Psoas muscle (tissue), 8 donors: ENCODE measurements around the gene PLA2G4B. TPM values are rescaled to one million over a fixed set of nuclear protein-coding genes. Genes with fewer than 3 reads are reported as not detected.

Experiments
- ATAC-seq, 4 donors: fragments of 200-7000 bp; cut with Tn5 transposase; one replicate each; pipeline ENCODE4 v1.9.1; 2020; ENCODE audit warnings: moderate library complexity in 3 of 4, mild to moderate bottlenecking in 2 of 4
- DNase-seq, 2 donors: peaks; one replicate each; pipeline ENCODE4 v3.0.0-alpha.2; 2020
- H3K27ac ChIP-seq: fragments of 200-600 bp; one replicate; pipeline ENCODE4 v1.8.0; 2022
- H3K27me3 ChIP-seq, 3 donors: fragments of 200-600 bp in 1 of 3; one replicate each; pipeline versions ENCODE4 v1.6.1 to v1.8.0; 2013 to 2022; ENCODE audit warnings: low read length in 2 of 3, mild to moderate bottlenecking in 2 of 3, moderate library complexity in 1 of 3; ENCODE audit not compliant: insufficient read depth in 3 of 3
- H3K36me3 ChIP-seq, 2 donors: fragments of 200-600 bp in 1 of 2; one replicate each; pipeline versions ENCODE4 v1.6.1 to v1.8.0; 2013 to 2022; ENCODE audit warnings: low read depth in 1 of 2, mild to moderate bottlenecking in 1 of 2, moderate library complexity in 1 of 2; ENCODE audit not compliant: insufficient read depth in 1 of 2
- H3K4me1 ChIP-seq: fragments of 200-600 bp; one replicate; pipeline ENCODE4 v1.8.0; 2022
- H3K4me3 ChIP-seq: fragments of 200-600 bp; one replicate; pipeline ENCODE4 v1.8.0; 2022; ENCODE audit warnings: mild to moderate bottlenecking
- H3K9me3 ChIP-seq: fragments of 200-600 bp; one replicate; pipeline ENCODE4 v1.8.0; 2022
- WGBS, 3 donors: extraction: QIAGEN DNeasy Blood & Tissue Kit; methylation state at CpG; one replicate each; pipeline versions ENCODE4 v1.1.6 to v1.1.7; 2013; 5-methylcytosine and 5-hydroxymethylcytosine counted together
- intact Hi-C, 2 donors: fragments of 100-400 bp; cut with DNase I; formaldehyde crosslinking; loops; one replicate each; pipeline versions ENCODE4 v1.11.0 to v1.14.2; 2022
- polyA plus RNA-seq, 3 donors: library from polyadenylated mRNA; stranded (reverse); fragments of 200-250 nt; gene quantifications; one replicate each; pipeline ENCODE4 v1.2.3, GENCODE V29; 2013
- total RNA-seq, 4 donors: library from RNA; stranded (reverse); fragmentation: NEBNext Ultra II Directional in 2 of 4; extraction: Animal tissue kit (Norgen Biotek cat#: 25700) in 2 of 4; gene quantifications; one replicate each; pipeline versions ENCODE4 v1.2.1 to v1.2.4, GENCODE V29; 2021 to 2023
- TF ChIP-seq, protein P1 (sequence below): fragments of 200-600 bp; IDR thresholded peaks from one replicate; pipeline ENCODE4 v1.8.0; 2022; ENCODE audit warnings: antibody characterized with exemption
- donor health status: healthy with polysubstance abuse.
- donor health status: DM: no; HTN: no; CAD: no; lungs with moderate emphysema.
- donor health status: Bipolar disorder and iron deficiency.
- donor health status: healthy.
- donor health status: DM: yes; HTN: yes; CAD: no.
- donor health status: DM: no; HTN: no; CAD: no.
- donor health status: DM: no; HTN: no; CAD: no.
- donor health status: DM: yes; HTN: yes; CAD: no.

Gene PLA2G4B
- total and polyA plus RNA-seq, 7 donors = 1.1 to 4.3 (median 1.4) TPM

GRCh38 chr15:41857316-41857715 is 18.7 kb downstream of the PLA2G4B start:
- Histone ChIP-seq H3K27me3 (peaks cover 0 to 12% (median 4%) of the 10 kb centered on the region in 3 donors), H3K9me3 (no peaks in the 10 kb centered on the region), H3K27ac (no peak overlapping the region), H3K4me3 (no peak overlapping the region), H3K36me3 (no peaks in the 10 kb centered on the region), H3K4me1 (no peaks in the 10 kb centered on the region)
- no peak for ATAC-seq
- TF ChIP-seq, protein P1, sequence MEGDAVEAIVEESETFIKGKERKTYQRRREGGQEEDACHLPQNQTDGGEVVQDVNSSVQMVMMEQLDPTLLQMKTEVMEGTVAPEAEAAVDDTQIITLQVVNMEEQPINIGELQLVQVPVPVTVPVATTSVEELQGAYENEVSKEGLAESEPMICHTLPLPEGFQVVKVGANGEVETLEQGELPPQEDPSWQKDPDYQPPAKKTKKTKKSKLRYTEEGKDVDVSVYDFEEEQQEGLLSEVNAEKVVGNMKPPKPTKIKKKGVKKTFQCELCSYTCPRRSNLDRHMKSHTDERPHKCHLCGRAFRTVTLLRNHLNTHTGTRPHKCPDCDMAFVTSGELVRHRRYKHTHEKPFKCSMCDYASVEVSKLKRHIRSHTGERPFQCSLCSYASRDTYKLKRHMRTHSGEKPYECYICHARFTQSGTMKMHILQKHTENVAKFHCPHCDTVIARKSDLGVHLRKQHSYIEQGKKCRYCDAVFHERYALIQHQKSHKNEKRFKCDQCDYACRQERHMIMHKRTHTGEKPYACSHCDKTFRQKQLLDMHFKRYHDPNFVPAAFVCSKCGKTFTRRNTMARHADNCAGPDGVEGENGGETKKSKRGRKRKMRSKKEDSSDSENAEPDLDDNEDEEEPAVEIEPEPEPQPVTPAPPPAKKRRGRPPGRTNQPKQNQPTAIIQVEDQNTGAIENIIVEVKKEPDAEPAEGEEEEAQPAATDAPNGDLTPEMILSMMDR = no peak
- 89 to 94% (median 93%) methylated on average over 7 to 9 of the region's 9 CpGs for WGBS, 3 donors
- no peak for DNase-seq
- intact Hi-C loops = no loop called here

DNA sequence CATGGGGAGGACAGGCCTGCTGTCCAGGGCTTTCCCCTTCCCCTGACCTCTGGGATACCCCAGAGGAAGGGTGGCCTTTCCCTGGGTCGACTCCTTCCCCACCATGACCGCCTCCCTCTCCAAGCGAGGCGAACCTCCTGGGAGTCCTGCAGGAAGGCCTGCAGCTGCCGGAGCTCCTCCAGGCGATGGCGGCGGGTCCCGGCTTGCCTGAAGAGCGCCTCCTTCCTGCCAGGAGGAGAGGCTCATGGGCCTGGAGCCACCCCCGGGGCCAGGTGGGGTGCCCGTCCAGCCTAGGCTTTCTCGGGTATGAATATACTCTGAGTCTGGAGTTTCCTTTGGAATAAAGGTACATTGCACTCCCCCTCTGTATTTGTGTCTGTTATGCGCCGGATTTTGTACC is 20.1 kb downstream of the PLA2G4B start:
- ATAC-seq = no peak
- Histone ChIP-seq H3K27me3 (peaks cover 0 to 3% (median 2%) of the 10 kb centered on the region in 3 donors), H3K4me3 (no peak overlapping the region), H3K9me3 (no peaks in the 10 kb centered on the region), H3K27ac (no peak overlapping the region), H3K36me3 (no peaks in the 10 kb centered on the region), H3K4me1 (no peaks in the 10 kb centered on the region)
- DNase-seq = no peak
- intact Hi-C loops = no loop called here
- TF ChIP-seq, protein P1 = no peak
- WGBS, 3 donors = 72 to 86% (median 77%) methylated on average over 15 of the region's 15 CpGs

DNA sequence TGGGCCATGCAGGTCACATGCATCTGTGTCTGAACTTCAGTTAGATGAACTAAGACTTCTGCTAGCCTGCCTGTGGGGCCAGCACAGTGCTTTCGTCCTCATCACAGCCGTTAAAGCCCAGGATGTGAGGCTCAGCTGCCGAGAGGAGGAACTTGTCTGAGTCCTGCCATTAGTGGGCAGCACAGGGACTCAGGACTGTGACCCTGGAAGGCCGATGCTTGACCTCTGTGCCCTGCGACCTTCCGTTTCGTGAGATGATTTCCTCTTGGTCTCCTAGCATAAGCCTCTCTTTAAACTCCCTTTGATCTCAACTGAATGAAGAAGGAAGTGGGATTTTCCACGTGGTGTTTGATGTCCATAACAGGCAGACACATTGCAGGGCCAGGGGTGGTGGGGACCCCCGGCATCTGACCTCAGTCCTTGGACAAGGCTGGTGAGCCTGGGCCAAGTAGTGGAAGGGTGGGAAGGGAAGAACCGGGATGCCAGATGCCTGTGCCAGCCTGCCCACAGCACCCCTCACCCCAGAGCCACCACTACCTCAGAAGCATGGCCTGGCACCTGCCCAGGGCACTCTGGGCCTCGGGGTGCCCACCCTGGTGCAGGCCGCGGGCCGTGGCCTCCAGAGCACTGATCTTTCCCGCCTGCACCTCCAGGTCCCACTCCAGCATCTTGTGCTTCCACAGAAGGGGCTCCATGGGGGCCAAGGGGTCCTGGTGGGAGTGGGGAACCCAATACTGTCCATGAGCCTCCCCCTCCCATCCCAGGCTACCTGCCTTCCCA is 21.6 kb downstream of the PLA2G4B start:
- Histone ChIP-seq H3K27ac (no peak overlapping the region), H3K9me3 (no peaks in the 10 kb centered on the region), H3K4me3 (no peak overlapping the region), H3K4me1 (no peaks in the 10 kb centered on the region), H3K27me3 (peaks cover 0 to 1% (median 0%) of the 10 kb centered on the region in 3 donors), H3K36me3 (no peaks in the 10 kb centered on the region)
- 62 to 68% (median 63%) methylated on average over 15 of the region's 15 CpGs for WGBS, 3 donors
- TF ChIP-seq, protein P1 = no peak
- no peak for ATAC-seq
- intact Hi-C loops = no loop called here
- DNase-seq = no peak

GRCh38 chr15:41861736-41862356 is 23.2 kb downstream of the PLA2G4B start:
- Histone ChIP-seq H3K27me3 (no peaks in the 10 kb centered on the region), H3K4me1 (no peaks in the 10 kb centered on the region), H3K27ac (no peak overlapping the region), H3K36me3 (no peaks in the 10 kb centered on the region), H3K9me3 (no peaks in the 10 kb centered on the region), H3K4me3 (no peak overlapping the region)
- intact Hi-C loops = no loop called here
- no peak for ATAC-seq
- TF ChIP-seq, protein P1 = no peak
- WGBS, 3 donors = 80 to 83% (median 80%) methylated on average over 15 to 18 of the region's 18 CpGs
- DNase-seq = no peak
